H9 (cell line): Measurements from ENCODE around the gene KCNJ10. TPM values are rescaled to one million over a fixed set of nuclear protein-coding genes. Genes with fewer than 3 reads are reported as not detected.

Experiments
- DNase-seq: peaks from one replicate; pipeline ENCODE4 v3.0.0-alpha.2; 2017
- H2AFZ ChIP-seq: one replicate; pipeline ENCODE4 v1.6.1; 2013; ENCODE audit warnings: mild to moderate bottlenecking, low read length, control low read depth, moderate library complexity
- H2AK5ac ChIP-seq: 2 replicates; pipeline ENCODE4 v1.6.1; 2013; ENCODE audit warnings: low read length, control low read depth, mixed read lengths; ENCODE audit not compliant: insufficient read length
- H2BK120ac ChIP-seq: one replicate; pipeline ENCODE4 v1.6.1; 2013; ENCODE audit warnings: low read depth, mild to moderate bottlenecking, low read length, control low read depth, inconsistent platforms; ENCODE audit not compliant: poor library complexity, severe bottlenecking
- H2BK12ac ChIP-seq: 2 replicates; pipeline ENCODE4 v1.6.1; 2013; ENCODE audit warnings: low read length, control low read depth, mixed read lengths, low read depth; ENCODE audit not compliant: insufficient read length
- H2BK15ac ChIP-seq: 2 replicates; pipeline ENCODE4 v1.6.1; 2013; ENCODE audit warnings: low read depth, low read length, control low read depth
- H2BK20ac ChIP-seq: one replicate; pipeline ENCODE4 v1.6.1; 2013; ENCODE audit warnings: low read depth, mild to moderate bottlenecking, low read length, control low read depth, inconsistent platforms; ENCODE audit not compliant: poor library complexity, severe bottlenecking
- H2BK5ac ChIP-seq: 2 replicates; pipeline ENCODE4 v1.6.1; 2013; ENCODE audit warnings: low read length, control low read depth, mixed read lengths; ENCODE audit not compliant: insufficient read length
- H3K14ac ChIP-seq: 2 replicates; pipeline ENCODE4 v1.6.1; 2013; ENCODE audit warnings: low read length, control low read depth; ENCODE audit not compliant: insufficient read depth
- H3K18ac ChIP-seq: 2 replicates; pipeline ENCODE4 v1.6.1; 2013; ENCODE audit warnings: low read depth, mild to moderate bottlenecking, mixed read lengths, low read length, control low read depth; ENCODE audit not compliant: insufficient read length
- H3K23ac ChIP-seq: 2 replicates; pipeline ENCODE4 v1.6.1; 2013; ENCODE audit warnings: low read length, control low read depth, mixed read lengths, low read depth; ENCODE audit not compliant: insufficient read length
- H3K23me2 ChIP-seq: 2 replicates; pipeline ENCODE4 v1.6.1; 2013; ENCODE audit warnings: low read depth, mild to moderate bottlenecking, mixed read lengths, low read length, control low read depth; ENCODE audit not compliant: insufficient read length, poor library complexity, severe bottlenecking
- H3K27ac ChIP-seq: 2 replicates; pipeline ENCODE4 v1.5.1; 2013; ENCODE audit warnings: low read length, control low read depth, mixed read lengths, low read depth; ENCODE audit not compliant: insufficient read length
- H3K27me3 ChIP-seq: 2 replicates; pipeline ENCODE4 v1.6.1; 2013; ENCODE audit warnings: low read length, control low read depth, inconsistent platforms; ENCODE audit not compliant: insufficient read depth
- H3K4ac ChIP-seq: 2 replicates; pipeline ENCODE4 v1.6.1; 2013; ENCODE audit warnings: low read depth, mild to moderate bottlenecking, control low read depth, inconsistent platforms, low read length, moderate library complexity
- H3K4me1 ChIP-seq: 2 replicates; pipeline ENCODE4 v1.6.1; 2013; ENCODE audit warnings: low read length, control low read depth, inconsistent platforms; ENCODE audit not compliant: insufficient read depth
- H3K4me2 ChIP-seq: 2 replicates; pipeline ENCODE4 v1.6.1; 2013; ENCODE audit warnings: low read length, control low read depth, mixed read lengths; ENCODE audit not compliant: insufficient read length, insufficient read depth
- H3K56ac ChIP-seq: 2 replicates; pipeline ENCODE4 v1.6.1; 2013; ENCODE audit warnings: low read depth, mild to moderate bottlenecking, mixed read lengths, low read length, control low read depth; ENCODE audit not compliant: insufficient read length
- H3K79me1 ChIP-seq: 2 replicates; pipeline ENCODE4 v1.6.1; 2013; ENCODE audit warnings: low read depth, mild to moderate bottlenecking, moderate library complexity, low read length, control low read depth, inconsistent platforms; ENCODE audit not compliant: insufficient read depth, poor library complexity, severe bottlenecking
- H3K79me2 ChIP-seq: 2 replicates; pipeline ENCODE4 v1.6.1; 2013; ENCODE audit warnings: low read length, control low read depth, inconsistent platforms; ENCODE audit not compliant: insufficient read depth
- H3K9ac ChIP-seq: 2 replicates; pipeline ENCODE4 v1.6.1; 2013; ENCODE audit warnings: low read length, control low read depth, mixed read lengths; ENCODE audit not compliant: insufficient read length; ENCODE audit errors: extremely low read depth
- H3K9me3 ChIP-seq: one replicate; pipeline ENCODE4 v1.6.1; 2013; ENCODE audit warnings: low read depth, low read length, inconsistent platforms; ENCODE audit not compliant: control insufficient read depth
- H3T11ph ChIP-seq: one replicate; pipeline ENCODE4 v1.6.1; 2013; ENCODE audit warnings: mild to moderate bottlenecking, low read length, control low read depth, inconsistent platforms
- H4K20me1 ChIP-seq: one replicate; pipeline ENCODE4 v1.6.1; 2013; ENCODE audit not compliant: control insufficient read depth, insufficient read length, insufficient read depth
- H4K5ac ChIP-seq: 2 replicates; pipeline ENCODE4 v1.6.1; 2013; ENCODE audit warnings: low read depth, mild to moderate bottlenecking, mixed read lengths, low read length, control low read depth; ENCODE audit not compliant: insufficient read length
- H4K8ac ChIP-seq: replicated peaks from 2 replicates; pipeline ENCODE4 v1.6.1; 2013; ENCODE audit warnings: low read length, control low read depth, mixed read lengths, low read depth; ENCODE audit not compliant: insufficient read length
- H4K91ac ChIP-seq: 2 replicates; pipeline ENCODE4 v1.6.1; 2013; ENCODE audit warnings: low read depth, mild to moderate bottlenecking, moderate library complexity, mixed read lengths, low read length, control low read depth; ENCODE audit not compliant: insufficient read length
- H3K27ac Mint-ChIP-seq, 3 experiments: 2 replicates in 2 of 3; 3 replicates in 1 of 3; pipeline ENCODE4 v1.8.0; 2020 to 2021; ENCODE audit warnings: mixed read lengths in 3 of 3, mild to moderate bottlenecking in 1 of 3, moderate library complexity in 1 of 3
- H3K27me3 Mint-ChIP-seq: 2 replicates; pipeline ENCODE4 v1.8.0; 2021; ENCODE audit warnings: low read depth, mild to moderate bottlenecking, moderate library complexity, mixed read lengths
- H3K36me3 Mint-ChIP-seq, 3 experiments: 2 replicates in 2 of 3; 3 replicates in 1 of 3; pipeline ENCODE4 v1.8.0; 2020 to 2021; ENCODE audit warnings: low read depth in 3 of 3, mixed read lengths in 3 of 3; ENCODE audit not compliant: insufficient read depth in 1 of 3
- H3K4me1 Mint-ChIP-seq, 2 experiments: 2 replicates each; pipeline ENCODE4 v1.8.0; 2020; ENCODE audit warnings: mixed read lengths in 2 of 2
- H3K4me3 Mint-ChIP-seq, 2 experiments: 2 replicates in 1 of 2; 3 replicates in 1 of 2; pipeline ENCODE4 v1.8.0; 2020 to 2021; ENCODE audit warnings: mild to moderate bottlenecking in 2 of 2, mixed read lengths in 2 of 2, moderate library complexity in 1 of 2
- H3K9me3 Mint-ChIP-seq, 2 experiments: 2 replicates in 1 of 2; 3 replicates in 1 of 2; pipeline ENCODE4 v1.8.0; 2020; ENCODE audit warnings: mild to moderate bottlenecking in 2 of 2, mixed read lengths in 2 of 2, moderate library complexity in 1 of 2
- WGBS: extraction: QIAGEN DNeasy Blood & Tissue Kit; methylation state at CpG from one replicate; pipeline ENCODE4 v1.1.7; 2013; ENCODE audit warnings: missing lambda C conversion rate, low lambda C conversion rate, mixed read lengths; ENCODE audit not compliant: insufficient read length; ENCODE audit errors: extremely low coverage; 5-methylcytosine and 5-hydroxymethylcytosine counted together
- total RNA-seq: library from RNA; stranded (reverse); gene quantifications from 2 replicates; pipeline ENCODE4 v1.2.1, GENCODE V29; 2021
- TF ChIP-seq, protein P1 (sequence below): fragments of 200-600 bp; sonication (generic); conservative IDR thresholded peaks from 3 replicates; pipeline ENCODE4 v1.8.0; 2021; ENCODE audit warnings: antibody characterized with exemption, mild to moderate bottlenecking

Gene KCNJ10
- total RNA-seq, 1 experiment from 2014 or later = 0.44 TPM

- Histone ChIP-seq H2BK15ac (no peak overlapping the region), H3K4me2 (no peak overlapping the region), H3K27ac (no peak overlapping the region), H2BK120ac (no peak overlapping the region), H3K79me1 (no peaks in the 10 kb centered on the region), H3K23ac (no peak overlapping the region), H3K4me1 (no peaks in the 10 kb centered on the region), H3K9ac (no peak overlapping the region), H4K5ac (no peak overlapping the region), H3K14ac (no peak overlapping the region), H2BK5ac (no peak overlapping the region), H3K18ac (no peak overlapping the region), H4K8ac (no peak overlapping the region), H4K91ac (no peak overlapping the region), H3K79me2 (no peaks in the 10 kb centered on the region), H3K23me2 (no peaks in the 10 kb centered on the region), H2AK5ac (no peak overlapping the region), H2BK12ac (no peak overlapping the region), H3K56ac (no peak overlapping the region), H4K20me1 (no peaks in the 10 kb centered on the region), H3K27me3 (no peaks in the 10 kb centered on the region), H2AFZ (no peak overlapping the region), H2BK20ac (no peak overlapping the region), H3K4ac (no peak overlapping the region), H3T11ph (no peak overlapping the region), H3K9me3 (no peaks in the 10 kb centered on the region)
- DNase-seq = no peak
- H3K27ac Mint-ChIP-seq = no peak overlapping the region
- H3K27me3 Mint-ChIP-seq = peaks cover 7% of the 10 kb centered on the region
- no peaks in the 10 kb centered on the region for H3K9me3 Mint-ChIP-seq
- TF ChIP-seq, protein P1, sequence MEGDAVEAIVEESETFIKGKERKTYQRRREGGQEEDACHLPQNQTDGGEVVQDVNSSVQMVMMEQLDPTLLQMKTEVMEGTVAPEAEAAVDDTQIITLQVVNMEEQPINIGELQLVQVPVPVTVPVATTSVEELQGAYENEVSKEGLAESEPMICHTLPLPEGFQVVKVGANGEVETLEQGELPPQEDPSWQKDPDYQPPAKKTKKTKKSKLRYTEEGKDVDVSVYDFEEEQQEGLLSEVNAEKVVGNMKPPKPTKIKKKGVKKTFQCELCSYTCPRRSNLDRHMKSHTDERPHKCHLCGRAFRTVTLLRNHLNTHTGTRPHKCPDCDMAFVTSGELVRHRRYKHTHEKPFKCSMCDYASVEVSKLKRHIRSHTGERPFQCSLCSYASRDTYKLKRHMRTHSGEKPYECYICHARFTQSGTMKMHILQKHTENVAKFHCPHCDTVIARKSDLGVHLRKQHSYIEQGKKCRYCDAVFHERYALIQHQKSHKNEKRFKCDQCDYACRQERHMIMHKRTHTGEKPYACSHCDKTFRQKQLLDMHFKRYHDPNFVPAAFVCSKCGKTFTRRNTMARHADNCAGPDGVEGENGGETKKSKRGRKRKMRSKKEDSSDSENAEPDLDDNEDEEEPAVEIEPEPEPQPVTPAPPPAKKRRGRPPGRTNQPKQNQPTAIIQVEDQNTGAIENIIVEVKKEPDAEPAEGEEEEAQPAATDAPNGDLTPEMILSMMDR = no peak
- no CpG with 5 or more reads among the region's 1 CpG for WGBS
- no peak overlapping the region for H3K4me3 Mint-ChIP-seq
- no peaks in the 10 kb centered on the region for H3K36me3 Mint-ChIP-seq
- no peaks in the 10 kb centered on the region for H3K4me1 Mint-ChIP-seq
These were observed 52.4 kb downstream of the KCNJ10 start for GRCh38 chr1:160017592-160017991.
